GM12878 (cell line): ENCODE data around the gene KRT222. TPM values are rescaled to one million over a fixed set of nuclear protein-coding genes. Genes with fewer than 3 reads are reported as not detected.

Experiments used
- ATAC-seq: fragments of 200-7000 bp; cut with Tn5 transposase; 3 replicates; pipeline ENCODE4 v1.9.1; 2020; ENCODE audit warnings: mild to moderate bottlenecking, moderate library complexity
- BruUV-seq: library from RNA; stranded (reverse); fragments of 400-500 nt; replicated peaks from 2 replicates; lab custom pipeline; 2021; lab: Mats Ljungman, UMichigan
- CTCF ChIA-PET: fragments of 300-600 bp; sonication (Branson Sonifier 250); formaldehyde crosslinking; extraction: SDS; loops from one replicate; lab custom pipeline; 2021; ENCODE audit warnings: inconsistent platforms; lab: Yijun Ruan, JAX
- POLR2A ChIA-PET: fragments of 350-600 bp; formaldehyde crosslinking; extraction: SDS; loops from one replicate; lab custom pipeline; 2021; ENCODE audit warnings: inconsistent platforms; lab: Charles Lee
- RAD21 ChIA-PET: fragments of 300-600 bp; sonication (Branson Sonifier 250); formaldehyde crosslinking; loops from one replicate; lab custom pipeline; 2023; ENCODE audit warnings: antibody characterized with exemption; ENCODE audit not compliant: unreplicated experiment; lab: Charles Lee
- SMC1A ChIA-PET: fragments of 300-600 bp; sonication (Branson Sonifier 250); formaldehyde crosslinking; loops from one replicate; lab custom pipeline; 2023; ENCODE audit not compliant: unreplicated experiment, uncharacterized antibody; lab: Charles Lee
- DNase-seq: peaks from one replicate; pipeline ENCODE4 v3.0.0-alpha.2; 2011; ENCODE audit warnings: low read depth, low spot score
- FAIRE-seq: peaks from 3 replicates; lab custom pipeline; 2011; peaks lifted over from hg19 to GRCh38; lab: Jason Lieb, UNC
- H2AFZ ChIP-seq: 2 replicates; pipeline ENCODE4 v1.6.0; 2011; ENCODE audit warnings: low read depth, low read length, control low read depth; ENCODE audit not compliant: control insufficient read depth
- H3K27ac ChIP-seq: 2 replicates; pipeline ENCODE4 v1.5.1; 2011; ENCODE audit warnings: control low read depth; ENCODE audit not compliant: control insufficient read depth, insufficient read depth
- H3K27me3 ChIP-seq, 2 experiments: replicated peaks in 1 of 2; 2 replicates each; pipeline versions ENCODE4 v1.6.0 to v1.6.1; 2011; ENCODE audit warnings: low read length in 1 of 2; ENCODE audit not compliant: control insufficient read depth in 2 of 2, insufficient read depth in 2 of 2
- H3K36me3 ChIP-seq, 2 experiments: 2 replicates each; pipeline ENCODE4 v1.5.1; 2011; ENCODE audit warnings: low read length in 1 of 2; ENCODE audit not compliant: control insufficient read depth in 2 of 2, insufficient read depth in 2 of 2
- H3K4me1 ChIP-seq: 2 replicates; pipeline ENCODE4 v1.6.1; 2011; ENCODE audit warnings: mild to moderate bottlenecking, low read length, moderate library complexity, mixed read lengths; ENCODE audit not compliant: control insufficient read depth, insufficient read depth
- H3K4me2 ChIP-seq: 2 replicates; pipeline ENCODE4 v1.6.0; 2011; ENCODE audit warnings: control low read depth; ENCODE audit not compliant: control insufficient read depth, insufficient read depth
- H3K4me3 ChIP-seq: fragments of 200-600 bp; sonication (generic); 2 replicates; pipeline ENCODE4 v1.5.1; 2016
- H3K79me2 ChIP-seq: 2 replicates; pipeline ENCODE4 v1.6.0; 2011; ENCODE audit warnings: low read length; ENCODE audit not compliant: control insufficient read depth, insufficient read depth
- H3K9ac ChIP-seq: 2 replicates; pipeline ENCODE4 v1.8.0; 2011; ENCODE audit warnings: low read length, control low read depth, mixed read lengths; ENCODE audit not compliant: control insufficient read depth, insufficient read depth
- H3K9me3 ChIP-seq: replicated peaks from 3 replicates; pipeline ENCODE4 v1.5.1; 2011; ENCODE audit warnings: mild to moderate bottlenecking, low read length; ENCODE audit not compliant: control insufficient read depth, insufficient read depth
- H4K20me1 ChIP-seq: 2 replicates; pipeline ENCODE4 v1.6.0; 2011; ENCODE audit not compliant: control insufficient read depth, insufficient read depth
- ASH2L ChIP-seq: fragments of 300-600, 200-600 bp; sonication (generic); IDR thresholded peaks from 2 replicates; pipeline ENCODE4 v1.6.1; 2017; ENCODE audit warnings: low read depth, mild to moderate bottlenecking, borderline replicate concordance
- CBX5 ChIP-seq: sonication (generic); IDR thresholded peaks from 2 replicates; pipeline ENCODE4 v1.6.1; 2016; ENCODE audit warnings: low read depth, moderate library complexity, mild to moderate bottlenecking, inconsistent platforms
- HCFC1 ChIP-seq: fragments of 150-350 bp; IDR thresholded peaks from 2 replicates; pipeline ENCODE4 v1.6.1; 2014; ENCODE audit warnings: low read length
- NR2F1 ChIP-seq: fragments of 450-650 bp; conservative IDR thresholded peaks from 2 replicates; pipeline ENCODE4 v1.6.1; 2017; ENCODE audit warnings: mild to moderate bottlenecking
- PAX5 ChIP-seq: IDR thresholded peaks from 2 replicates; pipeline ENCODE4 v1.6.1; 2011; ENCODE audit warnings: low read depth, low read length, borderline replicate concordance
- SMAD5 ChIP-seq: IDR thresholded peaks from 2 replicates; pipeline ENCODE4 v1.6.1; 2016; ENCODE audit warnings: antibody characterized with exemption, low read depth
- TCF3 ChIP-seq: IDR thresholded peaks from 2 replicates; pipeline ENCODE4 v1.6.1; 2012; ENCODE audit warnings: low read depth, mild to moderate bottlenecking, low read length, borderline replicate concordance; ENCODE audit not compliant: insufficient read depth
- ZBTB33 ChIP-seq: fragments of 450-650 bp; IDR thresholded peaks from 2 replicates; pipeline ENCODE4 v1.6.1; 2017; ENCODE audit warnings: mild to moderate bottlenecking
- ZNF24 ChIP-seq: fragments of 450-650 bp; IDR thresholded peaks from 2 replicates; pipeline ENCODE4 v1.6.1; 2017; ENCODE audit warnings: antibody characterized with exemption, mild to moderate bottlenecking
- WGBS: methylation state at CpG from one replicate; pipeline ENCODE4 v1.1.6; 2016; ENCODE audit warnings: low lambda C conversion rate; ENCODE audit not compliant: insufficient replicate concordance, insufficient coverage; ENCODE audit errors: missing lambda C conversion rate; 5-methylcytosine and 5-hydroxymethylcytosine counted together
- in situ Hi-C: fragments of 300-500 bp; cut with MboI; formaldehyde crosslinking; loops from 9 replicates; pipeline ENCODE4 v1.14.3; 2018; ENCODE audit warnings: mixed read lengths
- intact Hi-C: fragments of 100-400 bp; cut with micrococcal nuclease; formaldehyde crosslinking; loops from one replicate; pipeline ENCODE4 v1.14.2; 2022; ENCODE audit not compliant: unreplicated experiment
- polyA plus RNA-seq, 11 experiments: library from polyadenylated mRNA; depleted of rRNA in 4 of 11; unstranded in 6 of 11; stranded (reverse) in 5 of 11; fragments of >200 nt; fragmentation: Nextera tagmentation in 4 of 11; fragmentation: Illumina TruSeq in 1 of 11; extraction: Ambion mirVana in 4 of 11; extraction: Trizol in 1 of 11; gene quantifications; 1 replicate in 1 of 11; 2 replicates in 10 of 11; pipeline versions ENCODE4 v1.2.1 to v1.2.3, GENCODE V29; 2011 to 2016; ENCODE audit warnings: inconsistent platforms in 2 of 11, missing spikeins in 2 of 11, low read depth in 1 of 11
- total RNA-seq, 4 experiments: library from RNA; depleted of rRNA in 3 of 4; stranded (reverse); fragments of >200 nt in 3 of 4; fragmentation: Illumina TruSeq in 1 of 4; extraction: Trizol in 1 of 4; gene quantifications; 2 replicates each; pipeline versions ENCODE4 v1.2.1 to v1.2.3, GENCODE V29; 2013 to 2021

KRT222 gene
- total and polyA plus RNA-seq, 10 of the 15 experiments (the other 5 are each of a cell fraction or from before 2014, with no cell fraction given): 0.21 to 6.4 (median 0.54) TPM; not detected in 1

- no peaks in the 10 kb centered on the region for H3K27me3 ChIP-seq
- no peak overlapping the region for H2AFZ ChIP-seq
- 87% methylated on average over 5 of the region's 5 CpGs for WGBS
- POLR2A ChIA-PET: interaction anchor here (0.6 to 7.9 kb wide), 9 partner anchors 10 to 81 kb away, joined by 5 to 117 read pairs (median 33); partner anchors contain the start of gene CCR7
- H3K9me3 ChIP-seq: no peaks in the 10 kb centered on the region
- RAD21 ChIA-PET: interaction anchor here (1.1 to 7.9 kb wide), 13 partner anchors 10 to 1059 kb away, joined by 3 to 229 read pairs (median 44); partner anchors contain the start of gene CCR7
- DNase-seq (no peak), ATAC-seq (no peak), FAIRE-seq (no peak)
- no peak overlapping the region for H3K4me2 ChIP-seq
- no peak overlapping the region for H3K4me3 ChIP-seq
- SMC1A ChIA-PET: interaction anchor here (1.0 to 8.9 kb wide), 13 partner anchors 10 to 170 kb away, joined by 3 to 175 read pairs (median 27); partner anchors contain the start of genes CCR7 and IGFBP4
- H3K4me1 ChIP-seq: peaks cover 30% of the 10 kb centered on the region
- H3K9ac ChIP-seq: no peak overlapping the region
- no peak for TF ChIP-seq CBX5
- TF ChIP-seq ZNF24: peak; percentile 97
- in situ Hi-C loops (loop anchor here (10.0 kb wide), 1 partner anchor 1051 kb away; no protein-coding TSS in a partner anchor), intact Hi-C loops (loop anchor here (2.0 kb wide), 1 partner anchor 31 kb away; no protein-coding TSS in a partner anchor)
- no TSS peak for BruUV-seq
- H4K20me1 ChIP-seq: no peaks in the 10 kb centered on the region
- no peaks in the 10 kb centered on the region for H3K79me2 ChIP-seq
- H3K36me3 ChIP-seq: no peaks in the 10 kb centered on the region
- CTCF ChIA-PET: interaction anchor here (1.2 to 11.9 kb wide), 7 partner anchors 10 to 76 kb away, joined by 3 to 193 read pairs (median 45); no protein-coding TSS in a partner anchor
- H3K27ac ChIP-seq: no peak overlapping the region
These were observed 51.4 kb downstream of the KRT222 start for GRCh38 chr17:40613467-40614154.

GRCh38 chr17:40612599-40613244, 52.3 kb downstream of the KRT222 start:
- WGBS: 87% methylated on average over 11 of the region's 11 CpGs
- Histone ChIP-seq H3K4me2 (no peak overlapping the region), H3K36me3 (no peaks in the 10 kb centered on the region), H4K20me1 (no peaks in the 10 kb centered on the region), H3K9me3 (no peaks in the 10 kb centered on the region), H3K9ac (no peak overlapping the region), H3K4me1 (peaks cover 30% of the 10 kb centered on the region), H3K4me3 (no peak overlapping the region), H3K27me3 (no peaks in the 10 kb centered on the region), H2AFZ (no peak overlapping the region), H3K27ac (no peak overlapping the region), H3K79me2 (no peaks in the 10 kb centered on the region)
- BruUV-seq: no TSS peak
- POLR2A ChIA-PET: interaction anchor here (0.6 to 7.9 kb wide), 3 partner anchors 9 to 66 kb away, joined by 5 to 117 read pairs (median 97); partner anchors contain the start of gene CCR7
- CTCF ChIA-PET: interaction anchor here (1.2 to 11.9 kb wide), 4 partner anchors 9 to 75 kb away, joined by 3 to 193 read pairs (median 136); no protein-coding TSS in a partner anchor
- FAIRE-seq (no peak), DNase-seq (no peak), ATAC-seq (no peak)
- in situ Hi-C loops: loop anchor here (10.0 kb wide), 1 partner anchor 1052 kb away; no protein-coding TSS in a partner anchor
- intact Hi-C loops: no loop called here
- RAD21 ChIA-PET: interaction anchor here (0.6 to 7.9 kb wide), 6 partner anchors 9 to 310 kb away, joined by 3 to 229 read pairs (median 98); partner anchors contain the start of gene CCR7
- SMC1A ChIA-PET: interaction anchor here (1.1 to 5.2 kb wide), 7 partner anchors 9 to 80 kb away, joined by 3 to 139 read pairs (median 14); partner anchors contain the start of gene CCR7
- TF ChIP-seq ASH2L (no peak), HCFC1 (no peak), TCF3 (no peak), PAX5 (no peak), SMAD5 (no peak), NR2F1 (no peak), ZBTB33 (no peak)
